C4-2B (cell line): Measurements from ENCODE around the gene SCUBE1.

ENCODE experiments used
- CTCF ChIP-seq: fragments of 450-650 bp; conservative IDR thresholded peaks from 2 replicates; pipeline ENCODE4 v1.5.1; 2017; ENCODE audit warnings: mild to moderate bottlenecking
- ZFX ChIP-seq: fragments of 450-650 bp; IDR thresholded peaks from 2 replicates; pipeline ENCODE4 v1.6.1; 2017

DNA sequence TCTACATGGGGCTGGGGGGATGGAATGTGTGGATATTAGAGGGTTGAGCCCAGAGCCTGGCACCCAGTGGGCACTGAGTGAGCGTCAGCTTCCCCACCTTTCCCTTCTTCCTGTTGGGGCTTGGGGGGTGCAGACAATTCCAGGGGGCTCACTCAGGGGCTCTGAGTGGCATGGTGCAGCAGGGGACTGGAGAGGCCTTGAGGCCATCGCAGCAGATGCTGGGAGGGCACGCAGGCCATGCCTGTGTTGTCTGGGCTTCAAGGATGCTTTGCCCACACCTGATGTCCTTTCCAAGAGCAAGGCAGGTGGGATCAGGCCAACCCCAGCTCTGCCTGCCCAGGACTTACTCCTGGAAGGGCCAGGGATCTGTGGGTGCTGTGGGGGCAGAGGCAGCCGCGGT is 145.0 kb downstream of the SCUBE1 start:
- TF ChIP-seq CTCF (no peak), ZFX (no peak)
